ENCODE results near the gene SOX30.

GRCh38 chr5:157690690-157691433 is 38.6 kb upstream of the SOX30 start:
- TF ChIP-seq CTCF (IDR thresholded peaks at IDR 0.05) (no peak), EZH2 (IDR thresholded peaks at IDR 0.05) (no peak)
